Gastrocnemius medialis (tissue), 4 donors: ENCODE results near the gene RAB3C. TPM values are rescaled to one million over a fixed set of nuclear protein-coding genes. Genes with fewer than 3 reads are reported as not detected.

ENCODE experiments used
- ATAC-seq, 2 donors: fragments of 150-250 bp; one replicate each; pipeline ENCODE4 v1.9.1; 2016
- DNase-seq, 2 donors: peaks; one replicate each; pipeline ENCODE4 v3.0.0-alpha.2; 2019
- H3K27ac ChIP-seq, 4 donors: fragments of 200-600 bp; sonication (generic); 1 replicate in 1 of 4; 2 replicates in 3 of 4; pipeline ENCODE4 v1.5.1; 2016 to 2018; ENCODE audit warnings: mild to moderate bottlenecking in 2 of 4, moderate library complexity in 1 of 4
- H3K27me3 ChIP-seq, 3 donors: fragments of 200-600 bp; sonication (generic) in 2 of 3; 1 replicate in 1 of 3; 2 replicates in 2 of 3; pipeline versions ENCODE4 v1.5.1 to v1.6.0; 2016 to 2019; ENCODE audit warnings: mild to moderate bottlenecking in 1 of 3, moderate library complexity in 1 of 3
- H3K36me3 ChIP-seq, 2 donors: fragments of 200-600 bp; sonication (generic) in 1 of 2; one replicate each; pipeline ENCODE4 v1.5.1; 2017 to 2018
- H3K4me1 ChIP-seq, 2 donors: fragments of 200-600 bp; sonication (generic) in 1 of 2; one replicate each; pipeline ENCODE4 v1.5.1; 2016 to 2017; ENCODE audit warnings: mild to moderate bottlenecking in 2 of 2
- H3K4me3 ChIP-seq, 4 donors: fragments of 200-600 bp; sonication (generic) in 3 of 4; 1 replicate in 1 of 4; 2 replicates in 3 of 4; pipeline ENCODE4 v1.5.1; 2016 to 2019; ENCODE audit warnings: mild to moderate bottlenecking in 2 of 4
- H3K9me3 ChIP-seq, 3 donors: fragments of 200-600 bp; sonication (generic) in 2 of 3; 1 replicate in 1 of 3; 2 replicates in 2 of 3; pipeline ENCODE4 v1.5.1; 2016 to 2019
- POLR2A ChIP-seq, 2 donors: fragments of 450-650 bp; IDR thresholded peaks; one replicate each; pipeline ENCODE4 v1.6.1; 2017; ENCODE audit warnings: antibody characterized with exemption in 2 of 2, mild to moderate bottlenecking in 2 of 2, moderate library complexity in 2 of 2
- in situ Hi-C, 4 donors: fragments of 200-750 bp; cut with MboI; loops; one replicate each; pipeline versions ENCODE4 v1.15.0 to v1.8.0; 2017; ENCODE audit warnings: low sequenced_read_pairs in 4 of 4
- intact Hi-C: fragments of 100-400 bp; cut with DNase I; formaldehyde crosslinking; loops from one replicate; pipeline ENCODE4 v1.15.1; 2023; ENCODE audit warnings: low total_unique reads
- total RNA-seq, 4 donors: library from RNA; depleted of rRNA; stranded (reverse); fragments of >200 nt; gene quantifications; one replicate each; pipeline versions ENCODE4 v1.1.0 to v1.2.3, GENCODE V29; 2016
- TF ChIP-seq, protein P1 (sequence below), 5 experiments: fragments of 450-650 bp in 3 of 5; fragments of 200-600 bp in 2 of 5; sonication (generic) in 2 of 5; IDR thresholded peaks in 4 of 5; conservative IDR thresholded peaks in 1 of 5; 1 replicate in 4 of 5; 2 replicates in 1 of 5; pipeline ENCODE4 v1.5.1; 2016 to 2019; ENCODE audit warnings: antibody characterized with exemption in 5 of 5, mild to moderate bottlenecking in 3 of 5, moderate library complexity in 3 of 5

The RAB3C gene
- total RNA-seq, 4 donors from 2014 or later, result 0.02 to 0.73 (median 0.07) TPM

DNA sequence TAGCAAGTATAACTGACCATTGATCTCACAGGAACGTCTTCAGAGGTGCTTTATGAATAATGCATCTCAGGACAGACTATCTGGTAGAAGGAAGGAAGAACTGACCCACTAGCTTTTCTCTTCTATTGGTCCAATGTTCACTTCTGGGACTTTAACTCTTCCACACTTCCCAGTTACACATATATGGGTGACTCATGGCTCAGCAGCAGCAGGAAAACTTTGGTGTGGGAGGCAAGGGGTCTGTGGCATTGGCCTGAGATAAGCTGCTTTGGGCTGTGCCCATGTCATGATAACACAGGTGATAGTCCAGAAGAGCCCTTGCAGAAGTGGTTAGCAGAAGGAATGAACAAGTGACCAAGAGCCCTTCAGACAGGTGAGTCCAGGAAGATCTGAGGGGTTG is 148.8 kb downstream of the RAB3C start:
- no peak for ATAC-seq
- TF ChIP-seq POLR2A (IDR thresholded peaks at IDR 0.05), result no peak
- TF ChIP-seq, protein P1, sequence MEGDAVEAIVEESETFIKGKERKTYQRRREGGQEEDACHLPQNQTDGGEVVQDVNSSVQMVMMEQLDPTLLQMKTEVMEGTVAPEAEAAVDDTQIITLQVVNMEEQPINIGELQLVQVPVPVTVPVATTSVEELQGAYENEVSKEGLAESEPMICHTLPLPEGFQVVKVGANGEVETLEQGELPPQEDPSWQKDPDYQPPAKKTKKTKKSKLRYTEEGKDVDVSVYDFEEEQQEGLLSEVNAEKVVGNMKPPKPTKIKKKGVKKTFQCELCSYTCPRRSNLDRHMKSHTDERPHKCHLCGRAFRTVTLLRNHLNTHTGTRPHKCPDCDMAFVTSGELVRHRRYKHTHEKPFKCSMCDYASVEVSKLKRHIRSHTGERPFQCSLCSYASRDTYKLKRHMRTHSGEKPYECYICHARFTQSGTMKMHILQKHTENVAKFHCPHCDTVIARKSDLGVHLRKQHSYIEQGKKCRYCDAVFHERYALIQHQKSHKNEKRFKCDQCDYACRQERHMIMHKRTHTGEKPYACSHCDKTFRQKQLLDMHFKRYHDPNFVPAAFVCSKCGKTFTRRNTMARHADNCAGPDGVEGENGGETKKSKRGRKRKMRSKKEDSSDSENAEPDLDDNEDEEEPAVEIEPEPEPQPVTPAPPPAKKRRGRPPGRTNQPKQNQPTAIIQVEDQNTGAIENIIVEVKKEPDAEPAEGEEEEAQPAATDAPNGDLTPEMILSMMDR (IDR thresholded peaks at IDR 0.05 in 4 of 5, conservative IDR thresholded peaks at IDR 0.05 in 1 of 5), result no peak
- intact Hi-C loops, result no loop called here
- Histone ChIP-seq H3K9me3 (no peaks in the 10 kb centered on the region), H3K27me3 (no peaks in the 10 kb centered on the region), H3K27ac (no peak overlapping the region), H3K4me1 (no peaks in the 10 kb centered on the region), H3K4me3 (no peak overlapping the region), H3K36me3 (no peaks in the 10 kb centered on the region)
- no peak for DNase-seq
- in situ Hi-C loops, result no loop called here

DNA sequence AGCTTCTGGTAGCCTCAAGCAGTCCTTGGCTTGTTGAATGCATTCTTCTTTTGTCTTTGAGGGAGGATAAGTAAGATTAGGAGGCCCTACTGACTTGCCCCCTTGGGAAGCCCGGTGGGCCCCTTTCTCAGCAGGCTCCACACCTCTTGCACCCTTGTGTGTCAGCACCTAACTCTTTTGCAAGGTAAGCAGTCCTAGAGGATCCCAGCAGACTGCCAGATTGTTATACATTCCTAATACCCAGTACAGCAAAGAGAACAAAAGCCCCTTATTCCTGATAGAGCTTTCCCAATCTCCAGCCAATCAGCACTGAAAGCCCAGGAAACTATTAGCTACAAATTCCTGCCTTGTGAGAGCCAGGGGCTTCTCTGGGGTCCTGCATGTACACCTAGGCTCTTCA is 152.8 kb downstream of the RAB3C start:
- Histone ChIP-seq H3K27ac (no peak overlapping the region), H3K27me3 (no peaks in the 10 kb centered on the region), H3K4me3 (no peak overlapping the region), H3K36me3 (no peaks in the 10 kb centered on the region), H3K9me3 (no peaks in the 10 kb centered on the region), H3K4me1 (no peaks in the 10 kb centered on the region)
- ATAC-seq, result no peak
- TF ChIP-seq, protein P1 (IDR thresholded peaks at IDR 0.05 in 4 of 5, conservative IDR thresholded peaks at IDR 0.05 in 1 of 5), result no peak
- no peak for TF ChIP-seq POLR2A (IDR thresholded peaks at IDR 0.05)
- in situ Hi-C loops (no loop called here), intact Hi-C loops (no loop called here)
- no peak for DNase-seq

DNA sequence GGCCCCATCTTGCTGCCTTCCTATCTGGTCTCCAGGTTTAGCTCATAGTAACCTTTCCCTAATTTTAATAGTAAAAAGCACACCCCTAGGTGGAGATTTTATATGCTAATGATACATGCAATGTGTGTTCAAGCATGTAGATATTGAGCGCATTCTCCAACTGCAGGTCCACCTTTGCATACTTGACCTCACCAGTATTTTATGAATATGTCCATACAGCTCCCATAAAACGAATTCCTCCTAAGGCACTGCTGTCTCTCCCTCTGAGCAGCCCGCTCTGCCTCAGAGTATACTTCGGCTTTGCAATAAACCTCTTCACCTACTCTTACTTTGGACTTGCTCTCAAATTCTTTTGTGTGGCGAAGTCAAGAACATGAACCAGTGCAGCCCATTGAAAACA is 153.3 kb downstream of the RAB3C start:
- Histone ChIP-seq H3K9me3 (no peaks in the 10 kb centered on the region), H3K27me3 (no peaks in the 10 kb centered on the region), H3K4me3 (no peak overlapping the region), H3K27ac (no peak overlapping the region), H3K4me1 (no peaks in the 10 kb centered on the region), H3K36me3 (no peaks in the 10 kb centered on the region)
- DNase-seq (no peak), ATAC-seq (no peak)
- intact Hi-C loops, result no loop called here
- no peak for TF ChIP-seq POLR2A (IDR thresholded peaks at IDR 0.05)
- TF ChIP-seq, protein P1 (IDR thresholded peaks at IDR 0.05 in 4 of 5, conservative IDR thresholded peaks at IDR 0.05 in 1 of 5), result no peak
- in situ Hi-C loops, result no loop called here

DNA sequence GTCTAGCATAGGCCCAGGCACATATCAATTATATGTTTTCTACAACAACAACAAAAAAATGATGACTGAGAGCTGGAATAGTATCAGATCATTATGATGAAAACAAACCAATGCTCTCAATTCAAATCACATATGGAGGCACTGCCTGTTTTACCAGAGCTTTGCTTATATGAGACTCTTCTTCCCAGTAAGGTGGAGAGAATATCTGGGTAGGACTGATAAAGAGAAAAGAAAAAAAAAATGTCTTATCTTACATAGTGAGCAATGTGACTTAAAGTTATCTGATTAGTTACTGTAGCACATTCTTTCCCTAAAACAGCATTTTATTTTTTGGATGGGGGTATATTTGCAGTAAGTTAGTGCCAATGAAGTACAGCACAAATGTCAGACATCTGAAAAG is 154.8 kb downstream of the RAB3C start:
- in situ Hi-C loops (no loop called here), intact Hi-C loops (no loop called here)
- H3K27me3 ChIP-seq, result no peaks in the 10 kb centered on the region
- DNase-seq (no peak), ATAC-seq (no peak)
- TF ChIP-seq, protein P1 (IDR thresholded peaks at IDR 0.05 in 4 of 5, conservative IDR thresholded peaks at IDR 0.05 in 1 of 5), result no peak
- TF ChIP-seq POLR2A (IDR thresholded peaks at IDR 0.05), result no peak
- H3K36me3 ChIP-seq, result no peaks in the 10 kb centered on the region
- H3K27ac ChIP-seq, result no peak overlapping the region
- H3K4me3 ChIP-seq, result no peak overlapping the region
- H3K4me1 ChIP-seq, result no peaks in the 10 kb centered on the region
- H3K9me3 ChIP-seq, result no peaks in the 10 kb centered on the region

DNA sequence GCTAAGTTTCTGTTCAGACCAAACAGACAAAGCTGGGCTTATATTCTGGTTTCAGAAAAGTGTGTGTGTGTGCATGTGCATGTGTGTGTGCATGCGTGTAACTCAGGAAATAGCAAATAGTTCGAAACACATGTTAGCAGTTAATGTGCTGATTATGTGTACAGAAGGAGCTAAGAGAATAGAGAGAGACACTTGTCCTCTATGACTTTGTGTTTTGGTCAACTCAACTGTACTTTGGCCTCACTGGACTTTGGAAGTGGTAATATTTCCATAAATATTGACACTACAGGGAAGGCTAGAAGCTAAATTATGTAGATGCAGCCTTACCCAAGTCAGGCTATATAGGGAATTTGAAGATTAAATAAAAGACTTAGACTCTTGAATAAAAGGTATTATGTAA is 155.5 kb downstream of the RAB3C start:
- no peak for ATAC-seq
- in situ Hi-C loops, result no loop called here
- no peaks in the 10 kb centered on the region for H3K9me3 ChIP-seq

More for the DNA sequence above, 155.5 kb downstream of the RAB3C start:
- TF ChIP-seq POLR2A (IDR thresholded peaks at IDR 0.05), result no peak
- TF ChIP-seq, protein P1 (IDR thresholded peaks at IDR 0.05 in 4 of 5, conservative IDR thresholded peaks at IDR 0.05 in 1 of 5), result no peak
- Histone ChIP-seq H3K4me3 (no peak overlapping the region), H3K27me3 (no peaks in the 10 kb centered on the region), H3K4me1 (no peaks in the 10 kb centered on the region), H3K36me3 (no peaks in the 10 kb centered on the region), H3K27ac (no peak overlapping the region)
- intact Hi-C loops, result no loop called here
- no peak for DNase-seq
